Activated CD8-positive, alpha-beta memory T cell treated with anti-CD3 and anti-CD28 coated beads, Interleukin-2, amount 50 U/mL, for 4 hours (primary cell): Measurements from ENCODE around the gene C20orf204.
"Not testable (repeated sequence)": the region's sequence is repeated elsewhere in the genome, so short reads cannot be mapped to it uniquely, and the experiment has no call there.

Source experiments
- DNase-seq: peaks from one replicate; pipeline ENCODE4 v3.0.0-alpha.2; 2020

C20orf204 gene

GRCh38 chr20:64087226-64087825, 51.3 kb downstream of the C20orf204 start:
- not testable (repeated sequence) for DNase-seq

- DNase-seq, result not testable (repeated sequence)
Measured at GRCh38 chr20:64088586-64088985, 52.6 kb downstream of the C20orf204 start.
